AG04449 (cell line): Measurements from ENCODE around the gene CIT.

ENCODE experiments used
- CTCF ChIA-PET: fragments of 350-600 bp; formaldehyde crosslinking; extraction: SDS; loops from one replicate; lab custom pipeline; 2021; ENCODE audit warnings: antibody characterized with exemption; lab: Yijun Ruan, JAX
- POLR2A ChIA-PET: fragments of 400-600, 350-600 bp; formaldehyde crosslinking; extraction: SDS; loops from one replicate; lab custom pipeline; 2020; ENCODE audit warnings: antibody characterized with exemption, inconsistent platforms; lab: Yijun Ruan, JAX
- DNase-seq: peaks from one replicate; pipeline ENCODE4 v3.0.0-alpha.2; 2010; ENCODE audit warnings: low read depth, low spot score
- H3K4me3 ChIP-seq: 2 replicates; pipeline ENCODE4 v1.5.1; 2011; ENCODE audit warnings: low read depth, mild to moderate bottlenecking, control low read depth, low read length
- TF ChIP-seq, protein P1 (sequence below): IDR thresholded peaks from one replicate; pipeline ENCODE4 v1.5.1; 2011; ENCODE audit warnings: mild to moderate bottlenecking, moderate library complexity, low read length, control low read depth, inconsistent platforms; ENCODE audit not compliant: insufficient read depth; ENCODE audit errors: missing control alignments

The CIT gene

DNA sequence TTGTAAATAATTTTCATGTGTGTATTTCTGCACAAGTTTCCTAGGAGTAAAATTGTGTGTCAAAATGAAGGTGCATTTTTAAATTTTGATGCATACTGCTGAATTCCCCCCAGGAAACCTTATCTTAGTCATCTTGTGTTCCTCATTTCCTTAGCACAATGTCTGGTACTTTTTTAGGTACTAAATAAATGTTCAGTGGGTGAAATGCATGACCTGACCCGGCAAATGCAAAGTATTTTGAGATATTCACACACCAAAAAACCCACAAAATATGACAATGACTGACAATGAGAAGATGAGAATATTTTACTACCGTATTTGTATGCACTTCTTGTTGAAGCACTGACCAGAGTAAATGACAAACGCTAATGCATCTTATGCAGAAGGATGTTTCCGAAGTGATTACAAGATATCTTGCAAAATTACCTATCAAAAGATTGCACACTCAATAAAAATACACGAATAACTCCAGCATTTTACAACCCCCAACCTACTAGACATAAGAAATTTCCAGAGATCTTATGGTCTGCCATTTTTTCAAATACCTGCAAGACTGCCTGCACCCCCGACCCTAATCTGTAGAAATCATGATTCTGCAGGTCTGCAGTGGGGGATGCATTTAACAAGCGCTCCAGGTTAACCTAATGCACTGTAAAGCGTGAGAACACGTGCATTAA is 210.1 kb downstream of the CIT start:
- DNase-seq: no peak
- ChIA-PET POLR2A (interaction anchor here (1.4 kb wide), 1 partner anchor 203 kb away, joined by 3 read pairs; no protein-coding TSS in a partner anchor), CTCF (interaction anchor here (0.5 to 3.8 kb wide), 15 partner anchors 9 to 236 kb away, joined by 3 to 14 read pairs (median 4); no protein-coding TSS in a partner anchor)
- TF ChIP-seq, protein P1, sequence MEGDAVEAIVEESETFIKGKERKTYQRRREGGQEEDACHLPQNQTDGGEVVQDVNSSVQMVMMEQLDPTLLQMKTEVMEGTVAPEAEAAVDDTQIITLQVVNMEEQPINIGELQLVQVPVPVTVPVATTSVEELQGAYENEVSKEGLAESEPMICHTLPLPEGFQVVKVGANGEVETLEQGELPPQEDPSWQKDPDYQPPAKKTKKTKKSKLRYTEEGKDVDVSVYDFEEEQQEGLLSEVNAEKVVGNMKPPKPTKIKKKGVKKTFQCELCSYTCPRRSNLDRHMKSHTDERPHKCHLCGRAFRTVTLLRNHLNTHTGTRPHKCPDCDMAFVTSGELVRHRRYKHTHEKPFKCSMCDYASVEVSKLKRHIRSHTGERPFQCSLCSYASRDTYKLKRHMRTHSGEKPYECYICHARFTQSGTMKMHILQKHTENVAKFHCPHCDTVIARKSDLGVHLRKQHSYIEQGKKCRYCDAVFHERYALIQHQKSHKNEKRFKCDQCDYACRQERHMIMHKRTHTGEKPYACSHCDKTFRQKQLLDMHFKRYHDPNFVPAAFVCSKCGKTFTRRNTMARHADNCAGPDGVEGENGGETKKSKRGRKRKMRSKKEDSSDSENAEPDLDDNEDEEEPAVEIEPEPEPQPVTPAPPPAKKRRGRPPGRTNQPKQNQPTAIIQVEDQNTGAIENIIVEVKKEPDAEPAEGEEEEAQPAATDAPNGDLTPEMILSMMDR: no peak
- H3K4me3 ChIP-seq: peak overlapping the region; percentile 99

DNA sequence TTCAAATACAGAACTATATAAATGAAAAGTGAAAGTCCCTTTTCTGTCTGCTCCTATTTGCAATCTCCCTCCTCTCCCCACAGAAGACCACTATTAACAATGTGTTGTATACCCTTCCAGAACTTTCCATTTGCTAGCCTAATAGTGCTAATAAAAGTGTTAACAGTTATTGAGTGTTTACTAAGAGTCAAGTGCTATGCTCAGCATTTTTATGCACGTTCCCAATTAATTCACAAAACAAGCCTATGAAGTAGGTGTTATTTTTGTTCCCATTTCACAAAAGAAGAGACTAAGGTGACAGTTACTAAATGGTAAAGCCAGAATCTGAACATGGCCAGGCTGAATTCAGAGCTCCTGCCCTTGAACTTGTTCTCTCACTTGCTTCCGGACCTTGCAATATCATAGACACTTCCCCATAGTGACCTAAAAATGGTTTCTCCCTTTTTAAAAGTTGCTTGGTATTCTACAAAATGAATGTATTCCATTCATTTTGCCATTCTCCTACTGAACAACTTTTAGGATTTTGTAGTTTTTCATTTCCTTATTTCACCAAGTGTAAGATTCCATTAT is 210.8 kb downstream of the CIT start:
- ChIA-PET POLR2A (no interaction called here), CTCF (interaction anchor here (0.7 to 1.0 kb wide), 4 partner anchors 10 to 157 kb away, joined by 3 to 4 read pairs (median 3); no protein-coding TSS in a partner anchor)
- H3K4me3 ChIP-seq: no peak overlapping the region
- TF ChIP-seq, protein P1: no peak
- DNase-seq: no peak

DNA sequence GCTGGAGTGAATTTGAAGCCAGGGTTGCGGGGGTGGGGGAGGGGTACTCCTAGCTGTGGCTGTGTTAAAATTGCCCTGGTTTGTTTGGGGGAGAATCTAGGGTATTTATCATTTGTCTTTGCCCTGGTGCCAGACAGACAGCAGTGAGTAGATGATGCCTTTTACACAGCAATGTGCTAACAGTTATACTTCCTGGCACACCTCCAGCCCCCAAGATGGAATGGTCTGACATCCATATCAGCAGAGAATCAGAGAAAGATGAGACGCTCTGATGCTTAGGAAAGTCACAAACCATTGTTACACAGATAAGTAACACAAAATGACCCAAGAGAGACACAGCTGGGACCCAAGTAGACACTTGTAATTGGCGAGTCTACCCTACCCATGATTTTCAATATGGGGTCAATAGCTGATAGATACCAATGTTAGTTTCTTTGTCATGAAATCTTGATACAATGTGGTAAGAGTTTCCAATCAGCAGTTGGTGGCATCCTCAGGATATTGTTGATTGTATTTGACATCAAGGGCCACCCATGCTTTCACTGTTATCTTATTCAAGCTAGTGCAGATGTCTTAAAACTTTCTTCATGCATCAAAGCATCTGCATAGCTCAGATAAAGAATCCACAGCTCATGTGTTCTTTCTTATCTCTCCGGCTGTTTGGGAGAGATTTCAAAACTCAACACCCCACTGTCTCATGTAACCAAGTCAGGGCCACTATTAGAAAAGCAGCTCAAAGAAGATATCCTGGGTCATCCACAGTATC is 211.8 kb downstream of the CIT start:
- no peak for DNase-seq
- ChIA-PET CTCF (interaction anchor here (0.7 to 1.4 kb wide), 5 partner anchors 9 to 158 kb away, joined by 3 to 4 read pairs (median 4); no protein-coding TSS in a partner anchor), POLR2A (no interaction called here)
- TF ChIP-seq, protein P1: no peak
- H3K4me3 ChIP-seq: no peak overlapping the region

DNA sequence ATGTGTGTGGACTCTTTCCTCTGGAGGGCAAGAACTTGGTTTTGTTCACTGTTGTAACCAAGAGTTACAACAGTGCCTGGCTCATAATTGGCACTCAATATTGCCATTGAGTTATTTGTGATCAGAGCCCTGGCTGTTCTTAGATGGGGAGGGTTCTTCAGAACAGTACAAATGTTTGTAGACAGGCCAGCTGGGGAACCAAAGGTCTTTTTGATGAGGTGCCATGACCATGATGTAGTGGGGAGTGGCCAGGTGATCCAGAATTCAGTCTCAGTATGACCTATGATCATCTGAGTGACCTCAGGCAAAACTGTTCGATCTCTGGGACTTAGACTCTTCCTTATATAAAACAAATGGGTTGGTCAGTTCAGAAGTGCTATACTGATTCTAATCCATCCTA is 212.5 kb downstream of the CIT start:
- no peak for DNase-seq
- CTCF ChIA-PET: interaction anchor here (0.8 to 1.4 kb wide), 3 partner anchors 12 to 31 kb away, joined by 3 to 4 read pairs (median 4); no protein-coding TSS in a partner anchor
- H3K4me3 ChIP-seq: no peak overlapping the region
- POLR2A ChIA-PET: no interaction called here
- TF ChIP-seq, protein P1: no peak

DNA sequence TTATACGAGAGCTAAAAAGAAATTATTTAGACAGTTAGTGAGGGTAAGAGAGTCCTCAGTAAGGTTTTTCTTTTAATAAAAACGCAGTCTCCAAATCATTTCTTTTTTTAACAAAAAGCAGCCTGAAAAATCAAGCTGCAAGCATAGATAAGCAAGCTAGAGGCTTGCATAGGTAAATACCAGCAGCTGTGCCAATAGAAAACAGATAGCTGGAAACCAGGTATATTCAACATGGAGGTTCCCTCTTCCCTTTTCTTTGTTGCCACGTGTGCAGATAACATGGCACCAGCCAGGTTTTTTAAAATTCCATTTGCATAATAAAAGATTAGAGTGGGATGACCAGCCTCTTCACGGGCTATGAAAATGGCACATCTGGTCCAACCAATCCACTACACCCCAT is 215.2 kb downstream of the CIT start:
- CTCF ChIA-PET: interaction anchor here (0.9 to 1.7 kb wide), 4 partner anchors 10 to 277 kb away, joined by 3 to 5 read pairs (median 3); no protein-coding TSS in a partner anchor
- TF ChIP-seq, protein P1: no peak
- POLR2A ChIA-PET: interaction anchor here (0.5 kb wide), 1 partner anchor 150 kb away, joined by 3 read pairs; no protein-coding TSS in a partner anchor
- DNase-seq: no peak
- no peak overlapping the region for H3K4me3 ChIP-seq
